GM12874 (cell line): Measurements from ENCODE around the gene PTPRM.

Source experiments
- TF ChIP-seq, protein P1 (sequence below): IDR thresholded peaks from 2 replicates; pipeline ENCODE4 v1.5.1; 2011; ENCODE audit warnings: low read depth, mild to moderate bottlenecking, control low read depth, low read length, moderate library complexity; ENCODE audit not compliant: insufficient read depth

The PTPRM gene

DNA sequence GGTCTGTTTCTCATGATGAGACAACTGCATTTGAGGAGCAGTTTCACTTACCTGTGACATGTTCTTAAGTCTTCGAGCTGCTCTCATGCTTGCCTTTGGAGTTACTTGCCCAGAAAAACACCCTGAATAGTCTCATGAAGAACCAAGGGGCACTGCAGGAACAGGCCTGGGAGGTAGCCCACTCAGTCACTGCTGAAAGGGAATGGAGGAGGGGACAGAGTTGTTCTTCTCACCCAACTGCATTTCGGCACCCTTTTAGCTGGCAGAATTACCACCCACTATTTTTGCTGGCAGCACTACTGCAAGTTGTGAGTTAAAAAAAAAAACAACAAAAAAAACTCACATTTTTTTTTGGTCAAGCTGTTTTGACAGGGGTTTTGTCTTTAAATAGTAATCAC is 181.9 kb downstream of the PTPRM start:
- TF ChIP-seq, protein P1, sequence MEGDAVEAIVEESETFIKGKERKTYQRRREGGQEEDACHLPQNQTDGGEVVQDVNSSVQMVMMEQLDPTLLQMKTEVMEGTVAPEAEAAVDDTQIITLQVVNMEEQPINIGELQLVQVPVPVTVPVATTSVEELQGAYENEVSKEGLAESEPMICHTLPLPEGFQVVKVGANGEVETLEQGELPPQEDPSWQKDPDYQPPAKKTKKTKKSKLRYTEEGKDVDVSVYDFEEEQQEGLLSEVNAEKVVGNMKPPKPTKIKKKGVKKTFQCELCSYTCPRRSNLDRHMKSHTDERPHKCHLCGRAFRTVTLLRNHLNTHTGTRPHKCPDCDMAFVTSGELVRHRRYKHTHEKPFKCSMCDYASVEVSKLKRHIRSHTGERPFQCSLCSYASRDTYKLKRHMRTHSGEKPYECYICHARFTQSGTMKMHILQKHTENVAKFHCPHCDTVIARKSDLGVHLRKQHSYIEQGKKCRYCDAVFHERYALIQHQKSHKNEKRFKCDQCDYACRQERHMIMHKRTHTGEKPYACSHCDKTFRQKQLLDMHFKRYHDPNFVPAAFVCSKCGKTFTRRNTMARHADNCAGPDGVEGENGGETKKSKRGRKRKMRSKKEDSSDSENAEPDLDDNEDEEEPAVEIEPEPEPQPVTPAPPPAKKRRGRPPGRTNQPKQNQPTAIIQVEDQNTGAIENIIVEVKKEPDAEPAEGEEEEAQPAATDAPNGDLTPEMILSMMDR, result no peak

GRCh38 chr18:7749510-7749981 is 182.4 kb downstream of the PTPRM start:
- TF ChIP-seq, protein P1, result no peak

GRCh38 chr18:7750095-7750663 is 183.1 kb downstream of the PTPRM start:
- TF ChIP-seq, protein P1, result no peak

DNA sequence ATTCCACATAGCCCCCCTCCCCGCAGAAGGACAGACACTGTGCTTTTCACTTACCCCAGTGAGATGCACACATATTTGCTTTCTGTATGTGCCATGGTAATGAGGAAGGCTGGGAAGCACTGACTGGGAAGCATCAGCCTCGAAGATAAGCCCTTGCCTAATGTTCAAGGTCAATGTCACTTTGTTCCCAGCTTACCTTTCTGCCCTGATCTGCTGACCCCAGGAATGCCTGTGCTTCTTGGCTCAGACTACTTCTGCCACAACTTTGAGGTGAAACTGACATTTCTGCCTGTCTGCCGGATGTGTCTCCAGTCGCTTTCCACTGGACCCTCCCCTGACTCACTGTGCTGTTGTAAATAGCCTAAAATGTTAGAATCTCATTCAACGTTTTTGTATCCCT is 183.8 kb downstream of the PTPRM start:
- TF ChIP-seq, protein P1, result no peak

DNA sequence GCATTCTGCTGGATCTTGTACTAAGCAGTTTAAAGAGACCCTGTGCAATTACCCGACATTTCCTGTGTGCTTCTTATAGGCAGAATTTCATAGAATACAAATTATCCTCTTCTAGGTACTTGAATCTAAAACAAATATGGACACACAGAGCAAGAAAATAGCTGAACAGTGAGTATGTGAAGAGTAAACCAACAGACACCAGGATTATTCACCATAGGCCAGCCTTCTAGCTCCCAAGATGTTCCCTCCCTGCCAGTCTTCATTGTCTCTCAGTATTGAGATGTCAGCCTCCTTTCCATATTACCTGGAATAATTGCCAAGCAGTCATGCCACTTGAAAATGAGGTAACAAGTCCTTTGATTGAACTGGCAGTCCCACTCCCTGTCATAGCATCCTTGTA is 187.1 kb downstream of the PTPRM start:
- TF ChIP-seq, protein P1, result no peak

DNA sequence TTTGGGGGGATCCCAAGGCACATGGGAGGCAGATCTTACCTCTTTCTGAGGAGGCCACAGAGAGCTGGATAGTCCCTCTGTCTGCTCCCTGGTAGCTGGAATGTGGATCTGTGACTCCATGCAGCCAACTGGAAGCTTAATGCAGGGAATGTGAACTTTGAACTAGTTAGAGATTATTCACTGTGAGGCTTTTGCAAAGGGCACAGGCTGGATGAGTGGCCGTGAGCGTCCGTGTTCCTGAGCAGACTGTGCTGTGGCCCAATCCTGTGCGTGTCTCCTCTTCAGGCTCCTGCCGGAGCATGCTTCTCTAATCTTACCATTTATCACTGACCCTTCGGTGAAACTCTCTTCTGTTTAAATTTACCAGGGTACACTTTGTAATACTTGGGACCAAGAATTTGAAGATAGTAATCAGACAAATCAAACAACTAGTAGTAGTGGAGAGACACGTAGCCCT is 187.6 kb downstream of the PTPRM start:
- TF ChIP-seq, protein P1, result no peak

DNA sequence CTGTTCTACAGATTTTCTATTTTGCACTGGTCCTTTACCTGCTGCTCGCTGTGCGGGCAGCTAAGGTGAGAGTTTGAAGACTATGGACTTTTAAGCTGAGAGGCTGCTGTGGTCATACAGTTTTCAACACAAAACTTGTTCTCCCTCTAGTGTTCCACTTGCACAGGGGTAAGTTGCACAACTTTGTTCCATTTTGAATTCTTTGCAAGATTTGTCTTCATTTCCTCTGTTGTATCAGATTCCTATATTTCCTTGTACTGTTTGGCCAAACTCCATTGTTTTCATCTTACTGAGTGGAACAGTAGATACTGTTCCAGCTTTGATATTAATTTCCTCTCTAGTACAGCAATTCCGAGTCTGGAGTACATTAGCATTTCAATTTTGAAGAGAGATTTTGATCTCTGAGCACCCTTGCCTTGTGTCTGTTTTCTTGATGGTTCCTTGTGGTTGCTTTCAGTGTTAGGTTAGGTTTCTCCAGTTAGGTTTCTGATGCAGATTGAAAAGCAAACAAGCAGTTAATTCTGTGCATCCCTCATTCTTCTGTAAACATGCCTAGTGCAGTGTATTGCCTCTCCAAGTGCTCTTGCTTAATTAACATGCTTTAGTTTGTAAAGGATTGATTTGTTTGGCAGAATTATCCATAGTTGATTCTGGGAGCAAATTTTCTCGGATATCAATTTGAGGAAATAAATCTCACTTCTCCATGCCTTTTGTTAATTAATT is 188.8 kb downstream of the PTPRM start:
- TF ChIP-seq, protein P1, result no peak
